HTR-8/SVneo (cell line): ENCODE results near the gene RASD1.
"Not testable (repeated sequence)": the region's sequence is repeated elsewhere in the genome, so short reads cannot be mapped to it uniquely, and the experiment has no call there.

Experiments used
- DNase-seq: peaks from one replicate; pipeline ENCODE4 v3.0.0; 2011; ENCODE audit warnings: low spot score, mixed read lengths; ENCODE audit not compliant: insufficient read length
- FAIRE-seq: peaks from 2 replicates; lab custom pipeline; 2011; peaks lifted over from hg19 to GRCh38; lab: Jason Lieb, UNC

RASD1 gene

DNA sequence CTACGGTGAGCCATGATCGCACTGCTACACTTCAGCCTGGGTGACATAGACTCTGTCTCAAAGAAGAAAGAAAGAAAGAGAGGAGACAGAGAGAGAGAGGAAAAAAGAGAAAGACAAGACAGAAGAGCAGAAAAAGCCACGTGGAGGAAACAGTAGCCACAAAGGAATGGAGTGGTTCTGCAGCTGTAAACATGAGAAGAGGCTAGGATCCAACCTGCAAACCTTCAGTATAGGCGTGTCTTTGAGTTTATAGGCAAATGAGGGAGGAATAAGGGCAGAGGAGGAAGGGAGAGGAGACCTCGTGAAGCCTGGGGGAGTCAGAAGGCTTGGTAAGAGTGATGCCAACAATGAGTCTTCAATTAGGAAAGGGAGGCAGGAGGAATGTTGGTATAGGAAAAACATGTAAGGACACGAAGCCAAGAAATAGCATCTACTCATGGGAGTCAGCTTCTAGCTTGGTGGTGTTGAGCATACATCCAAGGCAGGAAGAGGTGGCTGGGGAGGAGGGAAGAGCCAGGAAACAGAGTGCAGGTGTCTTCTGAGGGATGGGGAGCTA lies 15.5 kb downstream of the RASD1 start:
- no peak for DNase-seq
- no peak for FAIRE-seq

DNA sequence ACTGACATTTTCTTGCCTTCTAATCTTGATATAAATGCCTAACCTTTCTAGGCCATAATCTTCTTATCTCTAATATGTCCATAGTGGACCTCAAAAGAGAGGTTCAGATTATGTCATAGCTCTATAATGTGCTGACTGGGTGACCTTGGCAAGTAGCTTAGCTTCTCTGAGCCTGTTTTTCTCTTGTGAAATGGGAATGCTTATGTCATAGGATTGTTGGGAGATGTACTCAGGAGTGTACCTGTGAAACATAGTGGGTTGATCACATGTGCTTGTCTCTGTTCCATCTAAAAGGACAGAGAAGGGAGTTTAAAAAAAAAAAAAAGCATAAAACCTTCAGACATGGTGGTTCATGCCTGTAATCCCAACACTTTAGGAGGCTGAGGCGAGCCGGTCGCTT lies 17.0 kb downstream of the RASD1 start:
- no peak for FAIRE-seq
- no peak for DNase-seq

DNA sequence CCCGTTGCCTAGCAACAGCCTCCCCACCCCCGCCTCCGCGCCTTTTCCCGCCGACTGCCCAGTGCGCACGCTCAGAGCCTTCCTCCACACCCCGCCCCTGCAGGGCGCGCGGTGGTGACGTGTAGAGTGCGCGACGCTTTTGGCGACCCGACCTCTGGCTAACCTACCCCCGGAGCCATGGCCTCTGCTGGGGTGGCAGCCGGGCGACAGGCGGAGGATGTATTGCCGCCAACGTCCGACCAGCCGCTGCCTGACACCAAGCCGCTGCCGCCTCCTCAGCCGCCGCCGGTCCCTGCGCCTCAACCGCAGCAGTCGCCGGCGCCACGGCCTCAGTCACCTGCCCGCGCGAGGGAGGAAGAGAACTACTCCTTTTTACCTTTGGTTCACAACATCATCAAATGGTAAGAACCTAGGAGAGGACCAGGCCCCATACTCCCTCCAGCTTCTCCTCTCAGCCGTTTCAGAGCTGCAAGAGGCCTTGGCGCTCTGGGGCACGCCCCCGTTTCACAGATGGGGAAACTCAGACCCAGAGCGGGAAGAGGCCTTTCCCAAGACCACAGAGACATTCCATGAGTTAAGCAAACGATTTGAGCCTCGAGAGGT lies 19.2 kb downstream of the RASD1 start, which contains the start of gene MED9:
TSS of gene MED9 (plus strand) at position 136 of the 603 bp plus-strand sequence. CDS start at position 178, 42 bp downstream.
- peak; percentile 96 for FAIRE-seq

DNA sequence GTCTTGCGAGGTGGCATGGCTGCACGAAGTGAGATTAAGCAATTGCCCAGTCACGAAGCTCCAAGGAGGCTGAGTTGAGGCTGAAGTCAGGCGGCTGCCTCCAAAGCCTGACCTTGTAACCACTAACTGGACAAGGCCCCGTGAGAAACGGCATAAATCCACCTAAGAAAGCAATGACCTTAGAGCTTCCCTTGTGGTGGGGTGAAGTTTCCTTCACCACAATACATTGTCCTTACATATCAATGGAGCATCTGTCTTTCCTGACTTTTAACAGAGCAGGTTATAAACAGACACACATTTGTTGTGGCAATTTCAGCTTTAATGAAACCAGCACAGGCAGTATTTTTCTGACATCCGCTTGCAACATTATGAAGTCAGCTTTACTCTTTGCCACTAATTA lies 21.9 kb downstream of the RASD1 start:
- DNase-seq (no peak), FAIRE-seq (no peak)

More for the DNA sequence above, 19.2 kb downstream of the RASD1 start, which contains the start of gene MED9:
- DNase-seq, result peak; percentile 97

DNA sequence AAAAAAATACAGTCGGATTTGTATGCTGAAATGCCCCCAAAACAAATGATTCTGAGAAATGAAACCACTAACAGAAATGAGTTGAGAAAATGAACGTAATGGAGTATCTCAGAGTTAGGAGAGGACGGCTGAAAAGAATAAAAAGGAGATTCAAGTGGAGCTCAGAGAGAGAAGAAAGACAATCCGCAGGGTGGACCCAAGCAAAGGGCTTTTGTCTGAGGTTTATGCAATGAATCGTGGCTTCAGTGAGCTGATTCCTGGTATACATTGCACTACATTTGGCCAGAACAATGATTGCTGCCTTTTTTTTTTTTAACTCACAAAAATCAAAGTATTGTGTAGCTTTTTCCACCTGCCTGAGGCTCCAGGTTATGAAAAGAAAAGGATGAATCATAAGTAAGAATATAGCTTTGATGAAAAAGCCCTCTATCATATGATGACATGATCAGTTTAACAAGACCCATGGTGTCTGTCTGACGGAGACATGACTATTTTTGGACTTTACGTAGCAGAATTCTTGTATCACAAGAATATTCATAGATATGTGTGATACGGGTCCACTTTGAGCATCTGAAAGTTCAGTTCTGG lies 23.8 kb downstream of the RASD1 start:
- no peak for FAIRE-seq
- DNase-seq, result no peak

DNA sequence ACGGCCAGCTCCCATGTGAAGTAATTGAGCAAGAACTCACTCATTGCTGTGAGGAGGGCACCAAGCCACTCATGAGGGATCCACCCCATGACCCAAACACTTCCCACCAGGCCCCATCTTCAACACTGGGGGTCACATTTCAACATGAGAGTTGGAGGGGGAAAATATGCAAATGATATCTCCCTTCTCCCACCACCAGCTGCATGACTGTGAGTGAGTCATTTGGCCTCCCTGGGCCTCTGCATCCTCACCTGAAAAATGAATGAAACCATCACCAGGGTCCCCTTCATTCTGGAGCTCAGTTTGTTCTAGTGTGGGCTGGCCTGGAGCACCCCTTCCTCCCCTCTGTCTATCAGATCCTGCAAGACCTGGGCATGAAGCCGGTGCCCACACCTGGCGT lies 26.2 kb downstream of the RASD1 start:
- DNase-seq, result no peak
- FAIRE-seq, result no peak

DNA sequence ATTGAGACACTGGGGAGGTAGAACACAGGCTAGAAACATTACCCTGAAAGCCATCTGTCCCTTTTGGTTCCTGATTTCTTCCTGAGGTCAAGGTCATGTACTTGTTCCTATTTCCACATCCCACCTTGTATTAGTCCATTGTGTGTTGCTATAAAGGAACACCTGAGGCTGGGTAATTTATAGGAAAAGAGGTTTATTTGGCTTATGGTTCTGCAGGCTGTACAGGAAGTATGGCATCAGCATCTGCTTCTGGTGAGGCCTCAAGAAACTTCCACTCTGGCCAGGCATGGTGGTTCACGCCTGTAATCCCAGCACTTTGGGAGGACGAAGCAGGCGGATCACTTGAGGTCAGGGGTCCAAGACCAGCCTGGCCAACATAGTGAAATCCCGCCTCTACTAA lies 26.8 kb downstream of the RASD1 start:
- FAIRE-seq, result no peak
- DNase-seq, result no peak

DNA sequence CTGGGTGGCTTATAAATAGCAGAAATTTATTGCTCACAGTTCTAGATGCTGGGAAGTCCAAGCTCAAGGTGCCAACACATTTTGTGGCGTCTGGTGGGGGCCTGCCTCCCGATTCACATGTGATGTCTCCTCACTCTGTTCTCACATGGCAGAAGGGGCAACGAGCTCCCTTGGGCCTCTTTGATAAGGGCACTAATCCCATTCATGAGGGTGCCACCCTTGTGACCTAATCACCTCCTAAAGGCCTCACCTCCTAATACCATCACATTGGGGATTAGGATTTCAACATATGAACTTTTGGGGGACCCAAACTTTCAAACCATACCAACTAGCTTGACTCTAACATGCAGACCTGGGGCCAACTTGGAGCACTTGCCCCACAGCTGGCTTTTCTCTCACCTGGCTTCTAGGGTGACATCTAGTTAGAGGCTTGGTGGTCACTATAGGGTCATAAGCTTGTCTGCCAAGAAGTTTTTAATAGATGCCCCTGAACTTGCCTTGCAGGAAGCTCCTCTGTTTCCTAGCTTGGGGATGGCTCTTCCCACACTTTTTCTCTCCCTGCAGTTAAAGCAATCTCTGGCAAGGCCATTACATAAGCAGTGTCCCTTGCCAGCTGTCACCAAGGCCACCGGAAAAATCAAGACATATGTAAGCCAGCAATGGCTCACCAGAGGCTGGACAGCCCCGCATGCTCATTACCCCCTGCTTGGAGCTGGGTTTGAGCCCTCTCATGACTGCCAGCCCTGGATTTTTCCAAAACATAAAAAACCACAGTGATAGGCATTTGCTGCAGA lies 27.8 kb downstream of the RASD1 start:
- FAIRE-seq (no peak), DNase-seq (no peak)

DNA sequence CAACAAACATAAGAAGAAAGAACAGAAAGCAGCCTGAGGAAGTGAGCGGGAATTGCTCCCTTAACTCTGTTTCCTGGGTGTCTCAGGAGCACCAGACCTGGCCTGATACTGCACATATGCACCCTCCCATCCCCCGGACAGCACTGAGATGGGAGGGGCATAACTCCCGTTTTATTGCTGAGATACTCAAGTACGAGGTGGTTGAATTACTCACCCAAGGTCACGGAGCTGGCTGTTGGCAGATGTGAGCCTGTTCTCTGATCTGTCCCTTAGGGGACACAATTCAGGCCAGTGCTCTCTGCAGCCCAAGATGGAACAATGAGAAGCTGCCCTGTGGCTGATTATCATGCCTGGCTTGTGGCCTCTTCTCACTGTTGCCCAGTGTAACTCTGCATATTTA lies 28.5 kb downstream of the RASD1 start:
- FAIRE-seq (no peak), DNase-seq (no peak)

DNA sequence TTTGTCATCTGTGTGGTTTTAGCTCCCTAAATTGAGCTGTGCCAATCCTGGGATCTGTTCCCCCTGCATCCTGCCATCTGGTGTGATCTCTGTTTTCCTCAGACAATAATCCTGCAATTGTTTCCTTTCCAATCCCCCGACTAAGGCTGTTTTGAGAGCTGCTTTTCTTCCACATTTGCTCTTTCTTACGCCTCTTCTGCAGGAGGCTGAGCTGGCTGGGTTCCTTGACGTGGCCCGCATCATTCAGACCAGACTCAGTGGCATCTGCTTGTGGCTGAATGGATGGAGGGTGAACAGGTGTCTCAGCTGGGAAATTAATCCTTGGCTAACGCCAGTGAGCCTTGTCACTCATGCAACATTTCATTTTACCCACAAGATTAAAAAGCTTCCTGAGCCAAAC lies 29.2 kb downstream of the RASD1 start:
- FAIRE-seq (no peak), DNase-seq (no peak)

DNA sequence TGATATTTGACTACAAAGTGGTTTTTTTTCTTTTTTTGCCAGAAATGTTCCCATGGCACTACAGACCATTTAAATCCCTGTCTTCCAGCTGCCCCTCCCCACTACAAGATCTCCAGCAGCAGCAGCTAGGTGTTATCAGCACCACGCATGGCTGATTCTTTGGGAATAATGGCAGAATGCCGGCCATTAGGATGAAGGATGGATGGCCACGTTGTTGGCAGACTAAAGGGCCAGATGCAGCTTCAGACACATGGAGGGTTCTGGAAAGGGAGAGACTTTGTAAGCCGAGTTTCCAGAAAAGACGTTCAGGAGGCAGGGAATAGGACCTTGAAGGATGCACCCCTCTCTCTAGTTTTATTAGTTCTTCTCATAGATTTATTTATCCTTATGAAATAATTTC lies 29.7 kb downstream of the RASD1 start:
- FAIRE-seq (no peak), DNase-seq (no peak)

DNA sequence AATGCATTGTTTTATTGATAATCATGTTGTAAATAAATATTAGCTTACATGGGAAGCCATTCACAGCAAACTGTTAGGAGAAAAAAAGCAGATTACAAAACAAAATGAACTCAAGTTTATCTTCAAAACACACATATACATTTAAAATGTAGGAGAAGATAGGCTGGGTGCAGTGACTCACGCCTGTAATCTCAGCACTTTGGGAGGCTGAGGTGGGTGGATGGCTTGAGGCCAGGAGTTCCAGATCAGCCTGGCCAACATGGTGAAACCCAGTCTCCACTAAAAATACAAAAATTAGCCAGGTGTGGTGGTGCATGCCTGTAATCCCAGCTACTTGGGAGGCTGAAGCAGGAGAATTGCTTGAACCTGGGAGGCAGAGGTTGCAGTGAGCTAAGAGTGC lies 30.3 kb downstream of the RASD1 start:
- FAIRE-seq, result not testable (repeated sequence)

DNA sequence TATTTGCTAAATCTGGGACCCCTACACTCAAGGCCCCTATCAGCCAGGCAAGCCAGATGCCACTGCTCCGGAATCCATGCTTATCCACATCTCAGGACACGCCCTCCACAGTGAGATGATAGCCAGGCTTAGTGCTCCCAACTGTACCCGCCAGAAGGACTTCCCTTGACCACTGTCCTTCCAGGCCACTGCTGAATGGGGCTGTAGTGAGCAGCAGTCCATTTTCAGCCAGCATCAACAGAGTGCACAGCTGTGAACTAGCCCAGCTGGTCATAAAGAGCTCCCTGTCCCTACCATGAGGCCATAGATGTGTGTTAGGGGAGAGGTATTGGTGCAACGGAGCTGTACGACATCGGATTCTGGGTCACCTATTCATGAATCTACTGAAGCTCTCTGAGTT lies 32.4 kb downstream of the RASD1 start:
- DNase-seq (no peak), FAIRE-seq (no peak)

More for the DNA sequence above, 30.3 kb downstream of the RASD1 start:
- not testable (repeated sequence) for DNase-seq

DNA sequence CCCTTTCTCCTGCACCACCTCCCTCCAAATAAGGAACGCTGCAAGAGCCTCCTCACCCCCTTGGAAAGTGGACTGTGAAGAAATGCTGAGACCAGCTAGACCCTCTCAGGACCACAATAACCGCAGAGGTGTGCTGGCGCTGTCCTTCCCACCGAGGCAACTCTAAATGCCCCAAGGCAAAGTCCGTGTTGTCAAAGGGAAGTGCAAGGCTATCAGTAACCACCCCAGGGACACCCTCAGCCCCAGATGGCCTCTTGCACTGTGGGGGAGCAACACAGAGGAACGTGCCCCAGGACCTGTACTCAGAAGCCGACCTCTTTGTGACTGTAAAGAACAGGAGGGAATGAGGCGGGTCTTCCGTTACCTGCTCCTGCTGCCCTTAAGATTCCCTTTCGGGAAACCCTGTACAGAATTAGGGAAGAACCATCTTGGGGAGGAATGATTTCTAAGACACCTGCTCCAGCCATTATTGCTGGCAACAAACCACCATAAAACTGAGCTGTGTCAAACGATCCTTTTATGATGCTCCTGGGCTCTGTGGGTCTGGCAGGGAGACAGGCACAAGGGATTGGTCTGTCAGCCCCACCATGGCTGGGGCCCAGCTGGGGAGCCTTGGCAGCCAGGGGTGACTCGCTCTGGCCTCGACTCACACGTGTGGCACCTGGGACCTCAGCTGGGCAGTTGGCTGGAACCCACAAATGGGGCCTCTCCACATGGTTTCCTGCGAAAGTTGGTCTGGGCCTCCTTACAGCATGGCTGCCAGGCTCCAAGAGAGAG lies 34.0 kb downstream of the RASD1 start:
- DNase-seq (no peak), FAIRE-seq (no peak)

DNA sequence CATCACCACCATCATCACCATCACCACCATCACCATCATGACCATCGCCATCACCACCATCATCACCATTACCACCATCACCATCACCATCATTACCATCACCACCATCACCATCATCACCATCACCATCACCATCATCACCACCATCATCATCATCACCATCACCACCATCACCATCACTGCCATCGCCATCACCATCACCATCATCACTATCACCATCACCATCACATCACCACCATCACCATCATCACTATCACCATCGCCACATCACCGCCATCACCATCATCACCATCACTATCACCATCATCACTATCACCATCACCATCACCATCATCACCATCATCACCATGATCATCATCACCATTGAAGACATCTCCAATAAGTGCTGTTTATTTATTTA lies 36.2 kb downstream of the RASD1 start:
- DNase-seq (no peak), FAIRE-seq (peak; percentile 100)

DNA sequence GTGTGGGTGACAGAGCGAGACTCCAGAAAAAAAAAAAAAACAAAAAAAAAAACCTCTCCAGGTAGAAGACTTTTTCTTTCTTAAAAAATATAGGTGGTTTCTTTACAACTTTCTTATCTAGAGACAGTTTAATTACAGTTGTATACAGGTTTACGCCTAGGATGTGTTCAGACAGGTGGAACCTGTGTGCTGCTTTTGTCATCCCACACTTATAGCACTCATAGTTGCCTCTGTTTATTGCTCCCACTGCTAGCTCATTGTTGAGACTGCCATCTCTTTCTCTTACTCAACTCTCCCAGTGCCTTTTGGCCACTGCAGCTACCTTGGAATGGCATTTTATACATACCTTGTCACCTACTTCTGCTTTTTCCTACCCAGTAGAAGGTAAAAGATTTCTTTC lies 38.5 kb downstream of the RASD1 start:
- no peak for FAIRE-seq
- DNase-seq, result no peak

DNA sequence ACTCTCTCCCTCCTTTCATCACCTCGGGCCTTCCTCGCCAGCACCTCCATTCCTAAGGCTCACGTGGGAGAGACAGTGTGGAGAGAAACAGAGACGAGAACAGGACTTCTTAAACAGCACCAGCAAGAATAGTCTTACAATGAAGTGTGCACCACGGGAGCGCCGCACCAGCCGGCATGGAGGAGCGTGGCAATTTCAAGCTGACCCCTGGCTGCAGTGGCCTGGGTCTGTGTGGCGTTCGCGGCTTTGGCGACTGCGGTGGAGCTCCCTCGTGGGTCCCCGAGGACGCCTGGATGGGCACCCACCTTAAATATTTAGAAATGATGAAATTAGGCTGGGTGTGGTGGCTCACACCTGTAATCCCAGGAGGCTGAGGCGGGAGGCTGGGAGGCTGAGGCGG lies 39.9 kb downstream of the RASD1 start:
- no peak for DNase-seq
- FAIRE-seq, result no peak

DNA sequence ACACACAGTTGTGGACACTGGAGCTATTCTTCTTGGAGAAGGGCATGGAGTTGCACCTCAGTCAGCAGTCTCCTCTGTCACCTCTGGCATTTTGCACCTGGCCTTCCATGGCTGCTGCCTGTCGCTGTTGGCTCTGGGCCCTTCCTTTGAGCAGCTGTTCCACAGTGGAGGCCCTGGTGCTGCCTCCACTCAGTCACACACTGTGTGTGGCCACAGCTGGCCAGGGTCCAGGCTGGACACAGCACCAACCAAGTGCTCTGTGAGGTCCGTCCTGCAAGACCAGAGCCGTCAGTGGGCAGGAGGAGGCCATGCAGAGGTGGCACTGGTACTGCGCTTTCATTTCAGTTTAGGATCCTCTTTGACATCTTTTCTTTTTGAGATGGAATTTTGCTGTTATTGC lies 41.0 kb downstream of the RASD1 start:
- DNase-seq, result no peak
- no peak for FAIRE-seq

DNA sequence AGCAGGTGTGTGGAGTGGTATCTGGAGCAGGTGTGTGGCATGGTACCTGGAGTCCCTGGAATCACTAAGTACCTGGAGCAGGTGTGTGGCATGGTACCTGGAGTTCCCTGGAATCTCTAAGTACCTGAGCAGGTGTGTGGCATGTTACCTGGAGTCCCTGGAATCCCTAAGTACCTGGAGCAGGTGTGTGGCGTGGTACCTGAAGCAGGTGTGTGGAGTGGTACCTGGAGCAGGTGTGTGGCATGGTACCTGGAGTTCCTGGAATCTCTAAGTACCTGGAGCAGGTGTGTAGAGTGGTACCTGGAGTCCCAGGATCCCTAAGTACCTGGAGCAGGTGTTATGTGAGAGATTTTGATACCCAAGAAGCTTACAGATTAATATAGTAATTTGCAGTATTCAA lies 41.5 kb downstream of the RASD1 start:
- DNase-seq, result not testable (repeated sequence)
- FAIRE-seq, result peak; percentile 85

DNA sequence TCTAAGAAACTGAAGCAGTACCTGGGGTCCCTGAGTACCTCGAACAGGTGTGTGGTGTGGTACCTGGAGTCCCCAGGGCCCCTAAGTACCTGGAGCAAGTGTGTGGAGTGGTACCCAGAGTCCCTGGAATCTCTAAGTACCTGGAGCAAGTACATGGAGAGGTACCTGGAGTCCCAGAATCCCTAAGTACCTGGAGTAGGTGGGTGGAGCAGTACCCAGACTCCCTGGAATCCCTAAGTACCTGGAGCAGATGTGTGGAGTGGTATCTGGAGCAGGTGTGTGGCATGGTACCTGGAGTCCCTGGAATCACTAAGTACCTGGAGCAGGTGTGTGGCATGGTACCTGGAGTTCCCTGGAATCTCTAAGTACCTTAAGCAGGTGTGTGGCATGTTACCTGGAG lies 41.9 kb downstream of the RASD1 start:
- no peak for DNase-seq
- no peak for FAIRE-seq
